IMR-90 (cell line): ENCODE data around the gene C1QTNF3.

Source experiments
- RCOR1 ChIP-seq: IDR thresholded peaks from 2 replicates; pipeline ENCODE4 v1.6.1; 2012; ENCODE audit warnings: mild to moderate bottlenecking, low read length, improper control_type of control experiment; ENCODE audit not compliant: insufficient replicate concordance
- TF ChIP-seq, protein P1 (sequence below): conservative IDR thresholded peaks from 2 replicates; pipeline ENCODE4 v1.5.1; 2012; ENCODE audit warnings: mild to moderate bottlenecking, low read depth, low read length, improper control_type of control experiment

- no peak for TF ChIP-seq RCOR1
- TF ChIP-seq, protein P1, sequence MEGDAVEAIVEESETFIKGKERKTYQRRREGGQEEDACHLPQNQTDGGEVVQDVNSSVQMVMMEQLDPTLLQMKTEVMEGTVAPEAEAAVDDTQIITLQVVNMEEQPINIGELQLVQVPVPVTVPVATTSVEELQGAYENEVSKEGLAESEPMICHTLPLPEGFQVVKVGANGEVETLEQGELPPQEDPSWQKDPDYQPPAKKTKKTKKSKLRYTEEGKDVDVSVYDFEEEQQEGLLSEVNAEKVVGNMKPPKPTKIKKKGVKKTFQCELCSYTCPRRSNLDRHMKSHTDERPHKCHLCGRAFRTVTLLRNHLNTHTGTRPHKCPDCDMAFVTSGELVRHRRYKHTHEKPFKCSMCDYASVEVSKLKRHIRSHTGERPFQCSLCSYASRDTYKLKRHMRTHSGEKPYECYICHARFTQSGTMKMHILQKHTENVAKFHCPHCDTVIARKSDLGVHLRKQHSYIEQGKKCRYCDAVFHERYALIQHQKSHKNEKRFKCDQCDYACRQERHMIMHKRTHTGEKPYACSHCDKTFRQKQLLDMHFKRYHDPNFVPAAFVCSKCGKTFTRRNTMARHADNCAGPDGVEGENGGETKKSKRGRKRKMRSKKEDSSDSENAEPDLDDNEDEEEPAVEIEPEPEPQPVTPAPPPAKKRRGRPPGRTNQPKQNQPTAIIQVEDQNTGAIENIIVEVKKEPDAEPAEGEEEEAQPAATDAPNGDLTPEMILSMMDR, result no peak; the same call in 1 of the 2 replicates
Measured at GRCh38 chr5:34007621-34008600, 35.1 kb downstream of the C1QTNF3 start, which contains the start of gene AMACR.
